Smooth muscle cell (in vitro differentiated cells): ENCODE results near the gene MAU2. TPM values are rescaled to one million over a fixed set of nuclear protein-coding genes. Genes with fewer than 3 reads are reported as not detected.
"Not testable (repeated sequence)": the region's sequence is repeated elsewhere in the genome, so short reads cannot be mapped to it uniquely, and the experiment has no call there.

Source experiments
- DNase-seq: peaks from one replicate; lab custom pipeline; 2025; ENCODE audit not compliant: unreplicated experiment; lab: John Stamatoyannopoulos, UW
- H2AFZ ChIP-seq: fragments of 200-600 bp; sonication (generic); 2 replicates; pipeline ENCODE4 v1.6.0; 2016; ENCODE audit warnings: antibody characterized with exemption, low read depth, mild to moderate bottlenecking
- H3F3A ChIP-seq: fragments of 200-600 bp; sonication (generic); 2 replicates; pipeline ENCODE4 v1.6.0; 2017; ENCODE audit warnings: antibody characterized with exemption, low read depth
- H3K27ac ChIP-seq: fragments of 200-600 bp; sonication (generic); 2 replicates; pipeline ENCODE4 v1.5.1; 2016; ENCODE audit warnings: low read depth, mild to moderate bottlenecking
- H3K27me3 ChIP-seq: fragments of 200-600 bp; sonication (generic); 2 replicates; pipeline ENCODE4 v1.6.1; 2016; ENCODE audit warnings: low read depth, mild to moderate bottlenecking
- H3K36me3 ChIP-seq: fragments of 200-600 bp; sonication (generic); 2 replicates; pipeline ENCODE4 v1.5.1; 2016; ENCODE audit warnings: low read depth
- H3K4me1 ChIP-seq: fragments of 200-600 bp; sonication (generic); 2 replicates; pipeline ENCODE4 v1.5.1; 2016; ENCODE audit warnings: low read depth
- H3K4me2 ChIP-seq: fragments of 200-600 bp; sonication (generic); 2 replicates; pipeline ENCODE4 v1.6.0; 2016; ENCODE audit warnings: mild to moderate bottlenecking
- H3K4me3 ChIP-seq: fragments of 200-600 bp; sonication (generic); 2 replicates; pipeline ENCODE4 v1.5.1; 2016; ENCODE audit warnings: mild to moderate bottlenecking
- H3K79me2 ChIP-seq: fragments of 200-600 bp; sonication (generic); 2 replicates; pipeline ENCODE4 v1.6.0; 2016; ENCODE audit warnings: low read depth, mild to moderate bottlenecking
- H3K9ac ChIP-seq: fragments of 200-600 bp; sonication (generic); 2 replicates; pipeline ENCODE4 v1.6.0; 2016; ENCODE audit warnings: low read depth
- H3K9me3 ChIP-seq: fragments of 200-600 bp; sonication (generic); replicated peaks from 2 replicates; pipeline ENCODE4 v1.5.1; 2016; ENCODE audit warnings: low read depth
- H4K20me1 ChIP-seq: fragments of 200-600 bp; sonication (generic); 2 replicates; pipeline ENCODE4 v1.6.0; 2016; ENCODE audit warnings: low read depth
- CTCF ChIP-seq: fragments of 200-600 bp; sonication (generic); IDR thresholded peaks from 2 replicates; pipeline ENCODE4 v1.5.1; 2017; ENCODE audit warnings: borderline replicate concordance, mild to moderate bottlenecking, antibody characterized with exemption; ENCODE audit not compliant: insufficient read depth, poor library complexity, severe bottlenecking
- WGBS: methylation state at CpG from one replicate; pipeline ENCODE4 v1.1.7; 2016; ENCODE audit warnings: low lambda C conversion rate; 5-methylcytosine and 5-hydroxymethylcytosine counted together
- polyA plus RNA-seq: library from polyadenylated mRNA; unstranded; fragments of >200 nt; fragmentation: Nextera tagmentation; extraction: Ambion mirVana; gene quantifications from 2 replicates; pipeline ENCODE4 v1.2.1, GENCODE V29; 2016
- total RNA-seq: library from RNA; depleted of rRNA; stranded (reverse); fragments of >200 nt; gene quantifications from 2 replicates; pipeline ENCODE4 v1.2.3, GENCODE V29; 2014

Gene MAU2
- total and polyA plus RNA-seq, 2 experiments from 2014 or later = 19.9 to 28.0 TPM

DNA sequence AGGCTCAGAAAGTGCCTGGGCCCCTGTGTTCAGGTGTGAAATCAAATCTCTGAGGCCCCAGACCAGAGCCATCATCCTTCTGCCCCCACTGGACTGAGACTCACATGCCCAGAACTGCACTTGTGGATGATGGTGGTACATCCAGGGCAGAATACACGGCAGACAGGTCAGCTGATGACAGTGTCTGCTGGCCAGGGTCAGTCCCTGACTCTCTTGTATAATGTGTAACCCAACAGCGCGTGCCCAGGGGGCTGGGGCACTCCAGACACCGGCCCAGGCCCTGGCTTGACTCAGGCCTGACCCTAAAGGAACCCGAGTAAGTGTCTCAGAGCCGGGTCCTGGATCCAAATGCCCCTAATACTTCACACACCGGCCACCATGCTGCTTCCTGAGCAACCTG is 47.5 kb downstream of the MAU2 start:
- no peak for TF ChIP-seq CTCF
- Histone ChIP-seq H3K9ac (no peak overlapping the region), H3K9me3 (no peaks in the 10 kb centered on the region), H3K27me3 (no peaks in the 10 kb centered on the region), H2AFZ (no peak overlapping the region), H3K27ac (no peak overlapping the region), H4K20me1 (no peaks in the 10 kb centered on the region), H3K4me2 (no peak overlapping the region), H3K4me3 (no peak overlapping the region), H3K4me1 (no peaks in the 10 kb centered on the region), H3K79me2 (no peaks in the 10 kb centered on the region), H3F3A (no peaks in the 10 kb centered on the region), H3K36me3 (no peaks in the 10 kb centered on the region)
- DNase-seq = no peak
- WGBS = 96% methylated on average over 7 of the region's 7 CpGs

- Histone ChIP-seq H3F3A (no peaks in the 10 kb centered on the region), H4K20me1 (no peaks in the 10 kb centered on the region), H3K4me3 (no peak overlapping the region), H3K36me3 (no peaks in the 10 kb centered on the region), H3K4me1 (no peaks in the 10 kb centered on the region), H3K27ac (no peak overlapping the region), H3K4me2 (no peak overlapping the region), H3K79me2 (no peaks in the 10 kb centered on the region), H2AFZ (no peak overlapping the region), H3K9me3 (no peaks in the 10 kb centered on the region), H3K9ac (no peak overlapping the region), H3K27me3 (no peaks in the 10 kb centered on the region)
- no peak for TF ChIP-seq CTCF
- 69% methylated on average over 8 of the region's 8 CpGs for WGBS
- DNase-seq = no peak
Observed at GRCh38 chr19:19371059-19371458, 50.4 kb downstream of the MAU2 start.

DNA sequence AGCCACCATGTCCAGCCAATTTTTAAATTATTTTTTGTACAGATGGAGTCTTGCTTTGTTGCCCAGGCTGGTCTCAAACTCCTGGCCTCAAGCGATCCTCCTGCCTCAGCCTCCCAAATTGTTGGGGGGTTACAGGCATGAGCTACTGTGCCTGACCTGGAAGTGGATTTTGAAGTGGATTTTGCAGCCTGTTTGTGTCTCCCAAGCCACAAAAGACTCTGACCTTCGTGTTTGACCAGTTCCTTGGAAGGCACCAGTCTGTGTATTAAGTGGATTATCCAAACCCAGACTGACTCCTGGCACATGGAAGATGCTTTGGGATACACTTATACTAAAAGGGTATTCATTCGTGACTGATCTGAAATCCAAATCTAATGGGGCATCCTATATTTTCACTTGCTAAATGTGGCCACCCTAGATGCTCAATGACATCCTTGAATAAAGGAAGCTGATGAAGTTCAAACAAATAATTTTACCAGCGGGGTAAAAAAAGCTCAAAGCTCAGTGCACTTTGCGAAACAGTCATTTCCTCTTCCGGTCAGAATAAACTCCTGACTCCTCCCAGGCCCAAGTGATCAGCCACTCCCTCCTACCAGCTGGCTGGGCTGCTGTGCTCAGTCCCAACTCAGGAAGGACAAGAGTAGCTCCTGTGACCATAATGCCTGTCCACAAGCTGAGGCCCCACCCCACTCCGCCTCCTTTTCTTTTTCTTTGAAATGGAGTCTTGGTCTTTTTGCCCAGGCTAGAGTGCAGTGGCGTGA is 52.2 kb downstream of the MAU2 start:
- H3K36me3 ChIP-seq = no peaks in the 10 kb centered on the region
- H4K20me1 ChIP-seq = no peaks in the 10 kb centered on the region
- H3K9me3 ChIP-seq = no peaks in the 10 kb centered on the region
- no peak overlapping the region for H2AFZ ChIP-seq
- no peak overlapping the region for H3K9ac ChIP-seq
- no peak overlapping the region for H3K4me2 ChIP-seq
- no peaks in the 10 kb centered on the region for H3K79me2 ChIP-seq
- DNase-seq = no peak
- H3K4me3 ChIP-seq = no peak overlapping the region
- 80% methylated on average over 8 of the region's 8 CpGs for WGBS
- H3K27ac ChIP-seq = no peak overlapping the region
- TF ChIP-seq CTCF = no peak
- no peaks in the 10 kb centered on the region for H3F3A ChIP-seq
- no peaks in the 10 kb centered on the region for H3K27me3 ChIP-seq
- no peaks in the 10 kb centered on the region for H3K4me1 ChIP-seq

GRCh38 chr19:19379527-19379926 is 58.9 kb downstream of the MAU2 start:
- WGBS = 96% methylated on average over 2 of the region's 2 CpGs

DNA sequence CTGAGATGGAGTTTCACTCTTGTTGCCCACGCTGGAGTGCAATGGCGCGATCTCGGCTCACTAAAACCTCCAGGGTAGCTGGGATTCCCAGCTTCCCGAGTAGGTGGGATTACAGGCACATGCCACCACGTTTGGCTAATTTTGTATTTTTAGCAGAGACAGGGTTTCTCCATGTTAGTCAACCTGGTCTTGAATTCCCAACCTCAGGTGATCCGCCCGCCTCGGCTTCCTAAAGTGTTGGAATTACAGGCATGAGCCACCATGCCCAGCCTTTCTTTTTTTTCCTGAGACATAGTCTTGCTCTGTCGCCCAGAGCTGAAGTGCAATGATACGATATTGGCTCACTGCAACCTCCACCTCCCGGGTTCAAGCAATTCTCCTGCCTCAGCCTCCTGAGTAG is 59.7 kb downstream of the MAU2 start:
- DNase-seq, H2AFZ ChIP-seq, H3K79me2 ChIP-seq, H3K9me3 ChIP-seq, H3K9ac ChIP-seq, H3K4me1 ChIP-seq, H3K4me2 ChIP-seq, H3K27ac ChIP-seq, H4K20me1 ChIP-seq, H3K27me3 ChIP-seq, H3K4me3 ChIP-seq, H3K36me3 ChIP-seq, H3F3A ChIP-seq: not testable (repeated sequence)
- WGBS = 89% methylated on average over 12 of the region's 12 CpGs

More at GRCh38 chr19:19379527-19379926, 58.9 kb downstream of the MAU2 start:
- DNase-seq = no peak
- Histone ChIP-seq H3K9me3 (no peaks in the 10 kb centered on the region), H3K4me3 (no peak overlapping the region), H3K4me1 (no peaks in the 10 kb centered on the region), H3F3A (peaks cover 4% of the 10 kb centered on the region), H3K4me2 (no peak overlapping the region), H3K36me3 (no peaks in the 10 kb centered on the region), H4K20me1 (no peaks in the 10 kb centered on the region), H2AFZ (no peak overlapping the region), H3K27me3 (no peaks in the 10 kb centered on the region), H3K79me2 (peaks cover 2% of the 10 kb centered on the region), H3K27ac (no peak overlapping the region), H3K9ac (no peak overlapping the region)
- no peak for TF ChIP-seq CTCF
